ENCODE results near the gene F7.

DNA sequence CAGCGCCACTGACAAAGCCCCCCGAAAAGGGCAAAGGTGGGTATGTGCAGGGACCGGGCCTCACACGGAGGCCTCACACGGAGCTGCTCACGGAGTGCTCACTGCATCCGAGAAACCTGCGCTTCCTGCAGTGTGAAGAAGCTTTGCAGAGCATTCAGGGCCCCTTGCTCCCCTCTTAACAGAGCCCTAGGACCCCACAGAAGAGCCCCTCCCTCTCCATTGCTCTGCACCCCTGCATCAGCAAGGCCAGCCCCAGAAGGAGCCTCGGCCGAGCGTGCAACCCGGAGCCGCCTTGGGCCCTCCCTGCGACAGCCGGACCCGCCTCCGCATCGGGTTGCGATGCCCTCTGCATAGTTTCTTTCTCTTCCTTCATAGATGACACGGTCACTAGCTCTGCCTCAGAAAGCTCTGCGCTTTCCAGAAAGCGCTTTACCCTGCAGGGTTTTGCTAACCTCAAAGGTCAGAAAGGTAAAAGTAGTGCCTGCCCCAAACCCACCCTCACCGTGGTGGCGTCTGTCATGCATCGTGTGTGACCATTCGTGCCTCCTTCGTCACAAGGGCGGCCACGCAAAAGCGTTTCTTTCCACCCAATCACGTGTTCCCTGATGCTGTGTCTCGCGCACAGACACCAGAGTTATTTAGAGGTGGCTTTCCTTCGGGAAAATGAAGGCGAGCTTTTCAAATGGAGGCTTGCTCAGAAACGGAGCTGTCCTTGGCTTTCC, 15.7 kb upstream of the F7 start:
- TF ChIP-seq CTCF (IDR thresholded peaks at IDR 0.05) (no peak), POLR2A (IDR thresholded peaks at IDR 0.05) (no peak)

Data from thyroid gland (tissue), 4 donors.